Activated T-helper 1 cell treated with anti-CD3 and anti-CD28 coated beads, Interleukin-12 subunit alpha, Interleukin-12 subunit beta, Interleukin-2, Interleukin-4 antibody, amounts not matched to agents 30 ng/mL and 10 ng/mL and 1 ng/mL, durations not matched to agents 14 hours and 24 hours and 36 hours (primary cell): ENCODE results near the gene IL31. TPM values are rescaled to one million over a fixed set of nuclear protein-coding genes. Genes with fewer than 3 reads are reported as not detected.

Source experiments
- DNase-seq: peaks from one replicate; pipeline ENCODE4 v3.0.0; 2021; ENCODE audit warnings: low spot score
- H3K27ac Mint-ChIP-seq: one replicate; pipeline ENCODE4 v1.8.0; 2021; ENCODE audit warnings: mild to moderate bottlenecking, mixed read lengths
- H3K27me3 Mint-ChIP-seq: one replicate; pipeline ENCODE4 v1.8.0; 2022; ENCODE audit warnings: mild to moderate bottlenecking, moderate library complexity, mixed read lengths; ENCODE audit not compliant: insufficient read depth
- H3K36me3 Mint-ChIP-seq: one replicate; pipeline ENCODE4 v1.8.0; 2021; ENCODE audit warnings: low read depth, mixed read lengths
- H3K4me1 Mint-ChIP-seq: one replicate; pipeline ENCODE4 v1.8.0; 2021; ENCODE audit warnings: low read depth, mixed read lengths
- H3K4me3 Mint-ChIP-seq: one replicate; pipeline ENCODE4 v1.8.0; 2021; ENCODE audit warnings: mild to moderate bottlenecking, moderate library complexity, mixed read lengths
- H3K9me3 Mint-ChIP-seq: one replicate; pipeline ENCODE4 v1.8.0; 2021; ENCODE audit warnings: mixed read lengths
- intact Hi-C: fragments of 100-400 bp; cut with micrococcal nuclease; formaldehyde crosslinking; loops from one replicate; pipeline ENCODE4 v1.15.1; 2024
- total RNA-seq: library from RNA; stranded (reverse); gene quantifications from 2 replicates; pipeline ENCODE4 v1.2.3, GENCODE V29; 2022

The IL31 gene
- total RNA-seq, 1 donor from 2014 or later = 6.6 TPM

GRCh38 chr12:122140467-122141257 lies 33.4 kb downstream of the IL31 start:
- Mint-ChIP-seq H3K36me3 (peaks cover 11% of the 10 kb centered on the region), H3K27ac (peak overlapping the region; percentile 34), H3K4me3 (no peak overlapping the region), H3K4me1 (no peaks in the 10 kb centered on the region), H3K9me3 (no peaks in the 10 kb centered on the region), H3K27me3 (no peaks in the 10 kb centered on the region)
- no peak for DNase-seq
- intact Hi-C loops = no loop called here

DNA sequence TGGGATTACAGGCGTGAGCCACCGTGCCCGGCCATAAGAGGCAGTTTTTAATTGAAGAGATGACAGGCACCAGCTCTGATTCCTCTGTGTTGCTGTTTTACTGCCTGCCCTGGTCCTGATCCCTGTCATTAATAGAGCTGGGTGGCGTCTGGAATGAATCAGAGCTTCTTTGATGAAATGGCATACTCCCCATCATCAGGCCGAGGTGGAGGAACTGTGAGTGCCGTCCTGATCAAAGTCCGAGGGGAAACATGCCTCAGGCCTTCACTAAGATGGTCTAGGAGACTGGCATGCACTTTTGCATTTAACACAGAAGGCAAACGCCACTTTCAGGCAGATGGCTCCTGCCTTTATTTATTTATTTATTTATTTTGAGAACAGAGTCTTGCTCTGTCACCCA lies 34.1 kb downstream of the IL31 start:
- H3K4me1 Mint-ChIP-seq = no peaks in the 10 kb centered on the region
- DNase-seq = no peak
- H3K36me3 Mint-ChIP-seq = peaks cover 16% of the 10 kb centered on the region
- no peaks in the 10 kb centered on the region for H3K27me3 Mint-ChIP-seq
- H3K27ac Mint-ChIP-seq = no peak overlapping the region
- no peak overlapping the region for H3K4me3 Mint-ChIP-seq
- H3K9me3 Mint-ChIP-seq = no peaks in the 10 kb centered on the region
- intact Hi-C loops = no loop called here

GRCh38 chr12:122139266-122139665 lies 34.8 kb downstream of the IL31 start:
- H3K4me3 Mint-ChIP-seq = no peak overlapping the region
- no peaks in the 10 kb centered on the region for H3K9me3 Mint-ChIP-seq
- no peaks in the 10 kb centered on the region for H3K27me3 Mint-ChIP-seq
- no peaks in the 10 kb centered on the region for H3K4me1 Mint-ChIP-seq
- no peak for DNase-seq
- peaks cover 17% of the 10 kb centered on the region for H3K36me3 Mint-ChIP-seq
- no peak overlapping the region for H3K27ac Mint-ChIP-seq
- intact Hi-C loops = no loop called here

DNA sequence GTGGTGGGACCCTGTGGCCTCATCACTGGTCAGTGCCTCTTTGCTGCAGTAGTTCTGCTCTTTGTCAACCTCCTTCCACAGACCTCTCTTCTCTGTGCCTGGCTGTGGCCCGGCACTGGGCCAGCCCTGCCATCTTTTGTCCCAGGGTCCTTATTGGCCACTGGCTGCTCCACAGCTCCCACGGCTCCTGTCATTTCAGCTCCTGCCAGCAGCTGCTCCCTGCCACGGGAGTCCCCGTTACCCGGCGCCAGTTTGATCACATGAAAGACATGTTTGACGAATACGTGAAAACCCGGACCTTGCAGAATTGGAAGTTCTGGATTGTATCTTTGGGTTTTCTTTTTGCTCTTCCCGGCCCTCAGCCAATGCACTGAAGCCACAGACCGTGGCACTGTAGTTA lies 35.4 kb downstream of the IL31 start:
- intact Hi-C loops = no loop called here
- Mint-ChIP-seq H3K4me1 (no peaks in the 10 kb centered on the region), H3K27ac (no peak overlapping the region), H3K27me3 (no peaks in the 10 kb centered on the region), H3K4me3 (no peak overlapping the region), H3K9me3 (no peaks in the 10 kb centered on the region), H3K36me3 (peaks cover 12% of the 10 kb centered on the region)
- DNase-seq = no peak

DNA sequence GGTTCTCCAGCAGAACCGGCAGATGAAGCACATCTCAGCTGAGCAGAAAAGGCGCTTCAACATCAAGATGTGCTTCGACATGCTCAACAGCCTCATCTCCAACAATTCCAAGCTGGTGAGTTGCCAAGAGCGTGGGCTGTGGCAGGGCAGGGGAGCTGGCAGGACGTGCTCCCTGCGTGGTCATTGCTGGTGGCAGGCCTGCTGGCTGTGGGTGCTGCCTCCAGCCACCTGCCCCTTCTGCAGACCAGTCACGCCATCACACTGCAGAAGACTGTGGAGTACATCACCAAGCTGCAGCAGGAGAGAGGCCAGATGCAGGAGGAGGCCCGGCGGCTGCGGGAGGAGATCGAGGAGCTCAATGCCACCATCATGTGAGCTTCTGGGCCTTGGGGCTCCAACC lies 35.8 kb downstream of the IL31 start:
- Mint-ChIP-seq H3K9me3 (no peaks in the 10 kb centered on the region), H3K27ac (no peak overlapping the region), H3K4me3 (no peak overlapping the region), H3K4me1 (no peaks in the 10 kb centered on the region), H3K36me3 (peaks cover 16% of the 10 kb centered on the region), H3K27me3 (no peaks in the 10 kb centered on the region)
- intact Hi-C loops = no loop called here
- DNase-seq = no peak

DNA sequence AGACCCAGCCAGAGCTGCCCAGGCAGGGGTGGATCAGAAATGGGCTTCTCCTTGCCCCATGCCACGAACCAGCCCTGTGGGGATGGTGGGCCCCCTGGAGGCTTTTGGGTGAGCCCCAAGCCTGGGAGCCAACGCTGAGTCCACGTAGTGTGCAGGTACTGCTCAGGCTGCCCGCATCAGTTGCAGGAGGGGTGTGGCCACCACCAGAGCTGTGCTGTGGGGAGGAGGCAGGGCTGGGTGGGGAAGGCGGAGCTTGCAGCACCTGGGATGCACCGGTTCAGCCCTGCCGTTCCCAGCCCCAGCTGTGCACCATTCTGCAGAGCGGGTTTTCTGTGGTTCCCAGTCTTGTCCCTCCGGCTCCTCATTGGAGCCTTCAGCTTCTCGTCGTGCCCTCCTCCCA lies 36.3 kb downstream of the IL31 start:
- H3K27me3 Mint-ChIP-seq = no peaks in the 10 kb centered on the region
- no peaks in the 10 kb centered on the region for H3K4me1 Mint-ChIP-seq
- no peak overlapping the region for H3K27ac Mint-ChIP-seq
- H3K9me3 Mint-ChIP-seq = no peaks in the 10 kb centered on the region
- no peak for DNase-seq
- intact Hi-C loops = no loop called here
- no peak overlapping the region for H3K4me3 Mint-ChIP-seq
- peaks cover 16% of the 10 kb centered on the region for H3K36me3 Mint-ChIP-seq

DNA sequence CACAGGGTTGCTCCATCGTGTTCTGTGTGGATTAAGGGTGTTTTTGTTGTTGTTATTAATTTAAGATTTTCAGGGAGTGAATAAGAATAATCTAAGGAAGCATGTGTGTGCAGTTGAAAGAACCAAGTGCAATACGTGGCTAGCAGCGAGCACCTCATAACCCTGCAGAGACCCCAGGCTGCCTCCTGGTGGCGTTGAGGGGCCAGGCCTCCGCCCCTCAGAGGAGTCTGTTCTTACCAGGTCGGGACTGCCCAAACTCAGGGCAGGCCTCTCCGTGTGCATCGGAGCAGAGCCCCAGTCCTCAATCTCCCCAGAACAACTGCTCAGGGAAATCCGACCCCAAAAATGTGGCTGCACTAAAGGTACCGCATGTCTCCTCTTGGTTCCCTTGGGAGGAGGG lies 36.8 kb downstream of the IL31 start:
- no peaks in the 10 kb centered on the region for H3K9me3 Mint-ChIP-seq
- no peaks in the 10 kb centered on the region for H3K4me1 Mint-ChIP-seq
- H3K36me3 Mint-ChIP-seq = peaks cover 16% of the 10 kb centered on the region
- no peak for DNase-seq
- no peaks in the 10 kb centered on the region for H3K27me3 Mint-ChIP-seq
- no peak overlapping the region for H3K27ac Mint-ChIP-seq
- H3K4me3 Mint-ChIP-seq = no peak overlapping the region
- intact Hi-C loops = no loop called here

DNA sequence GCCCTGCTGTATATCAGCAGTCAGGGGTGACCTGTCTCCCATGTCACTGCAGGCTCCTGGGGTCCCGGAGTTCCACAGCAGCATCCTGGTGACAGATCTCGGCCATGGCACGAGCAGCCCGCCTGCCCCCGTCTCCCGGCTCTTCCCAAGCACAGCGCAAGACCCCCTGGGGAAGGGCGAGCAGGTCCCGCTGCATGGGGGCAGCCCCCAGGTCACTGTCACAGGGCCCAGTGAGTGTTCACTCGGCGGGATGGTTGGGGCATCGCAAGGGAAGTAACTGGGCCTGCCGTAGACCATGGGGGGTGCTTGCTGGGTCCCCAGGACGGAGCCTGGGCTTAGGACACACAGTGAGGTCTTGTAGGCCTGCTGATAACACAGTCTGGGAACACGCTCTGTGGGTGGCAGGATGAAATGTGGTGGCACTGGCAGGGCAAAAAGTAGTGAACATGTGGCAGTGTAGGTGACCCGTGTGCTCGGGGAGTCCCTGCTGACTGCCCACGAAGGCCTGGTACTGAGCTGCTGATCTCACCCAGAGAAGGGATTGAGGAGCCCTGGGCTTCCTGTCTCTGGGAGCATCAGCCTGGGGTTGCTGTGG lies 38.5 kb downstream of the IL31 start:
- Mint-ChIP-seq H3K9me3 (no peaks in the 10 kb centered on the region), H3K36me3 (peaks cover 16% of the 10 kb centered on the region), H3K27me3 (no peaks in the 10 kb centered on the region), H3K4me3 (no peak overlapping the region), H3K4me1 (no peaks in the 10 kb centered on the region), H3K27ac (no peak overlapping the region)
- DNase-seq = no peak
- intact Hi-C loops = no loop called here

DNA sequence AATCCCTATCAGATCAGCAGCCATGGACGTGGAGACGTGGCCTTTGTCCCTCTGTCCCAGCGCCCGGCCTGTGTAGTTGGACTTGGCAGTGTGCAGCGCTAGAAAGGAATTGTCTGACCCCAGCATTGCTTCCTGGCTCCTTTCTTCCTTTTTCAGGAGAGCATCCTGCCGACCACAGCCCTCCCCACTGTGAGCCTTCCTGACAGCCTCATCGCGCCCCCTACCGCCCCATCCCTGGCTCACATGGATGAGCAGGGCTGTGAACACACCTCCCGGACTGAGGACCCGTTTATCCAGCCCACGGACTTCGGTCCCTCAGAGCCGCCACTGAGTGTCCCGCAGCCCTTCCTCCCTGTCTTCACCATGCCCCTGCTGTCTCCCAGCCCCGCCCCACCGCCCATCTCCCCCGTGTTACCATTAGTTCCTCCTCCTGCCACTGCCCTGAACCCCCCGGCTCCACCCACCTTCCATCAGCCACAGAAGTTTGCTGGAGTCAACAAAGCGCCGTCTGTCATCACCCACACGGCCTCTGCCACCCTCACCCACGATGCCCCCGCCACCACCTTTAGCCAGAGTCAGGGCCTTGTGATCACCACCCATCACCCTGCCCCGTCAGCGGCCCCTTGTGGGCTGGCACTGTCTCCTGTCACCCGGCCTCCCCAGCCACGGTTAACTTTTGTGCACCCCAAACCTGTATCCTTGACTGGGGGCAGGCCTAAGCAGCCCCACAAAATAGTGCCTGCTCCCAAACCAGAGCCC lies 40.6 kb downstream of the IL31 start:
- intact Hi-C loops = no loop called here
- Mint-ChIP-seq H3K9me3 (no peaks in the 10 kb centered on the region), H3K36me3 (peaks cover 21% of the 10 kb centered on the region), H3K27me3 (no peaks in the 10 kb centered on the region), H3K4me3 (no peak overlapping the region), H3K4me1 (no peaks in the 10 kb centered on the region), H3K27ac (no peak overlapping the region)
- DNase-seq = no peak

DNA sequence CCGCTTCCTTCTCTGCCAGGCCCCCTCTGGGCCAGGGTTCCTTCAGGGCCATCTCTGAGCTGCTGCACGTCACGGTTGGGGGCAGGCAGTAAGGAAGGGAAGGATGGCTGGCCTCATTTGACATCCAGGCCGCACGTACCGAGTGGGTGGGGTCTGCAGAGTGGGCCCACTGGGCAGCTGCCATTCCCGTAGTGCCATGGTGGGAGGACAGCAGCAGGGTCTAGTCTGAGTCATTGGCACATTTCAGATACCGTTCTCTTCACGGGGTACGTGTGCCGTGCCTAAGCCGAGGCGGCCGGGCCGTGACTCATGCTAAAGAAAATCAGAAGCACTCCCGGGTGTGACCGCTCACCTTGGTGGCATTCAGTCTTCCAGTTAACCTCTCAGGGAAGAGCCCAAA lies 43.9 kb downstream of the IL31 start:
- H3K27me3 Mint-ChIP-seq = no peaks in the 10 kb centered on the region
- intact Hi-C loops = loop anchor here (2.0 kb wide), 2 partner anchors 75 to 227 kb away; no protein-coding TSS in a partner anchor
- H3K36me3 Mint-ChIP-seq = peaks cover 17% of the 10 kb centered on the region
- DNase-seq = no peak
- H3K27ac Mint-ChIP-seq = no peak overlapping the region
- H3K4me3 Mint-ChIP-seq = no peak overlapping the region
- H3K9me3 Mint-ChIP-seq = no peaks in the 10 kb centered on the region
- peaks cover 4% of the 10 kb centered on the region for H3K4me1 Mint-ChIP-seq

DNA sequence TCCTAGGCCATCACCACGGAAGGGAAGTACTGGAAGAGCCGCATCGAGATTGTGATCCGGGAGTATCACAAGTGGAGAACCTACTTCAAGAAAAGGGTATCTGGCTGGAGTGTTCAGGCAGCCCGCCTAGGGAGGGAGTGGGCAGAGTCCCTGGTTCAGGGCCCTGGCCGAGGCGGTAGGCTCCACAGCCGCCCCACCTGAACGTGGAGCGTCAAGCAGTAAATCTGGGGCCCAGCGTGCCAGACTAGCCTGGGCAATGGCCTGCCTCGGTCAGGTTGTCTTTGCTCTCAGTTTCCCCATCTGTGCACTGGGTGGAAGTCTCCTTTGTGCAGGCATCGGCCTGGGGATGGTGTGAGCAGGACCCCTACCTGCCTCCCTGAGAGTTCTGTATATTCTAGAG lies 44.9 kb downstream of the IL31 start:
- Mint-ChIP-seq H3K27ac (no peak overlapping the region), H3K4me3 (no peak overlapping the region), H3K4me1 (peaks cover 4% of the 10 kb centered on the region), H3K9me3 (no peaks in the 10 kb centered on the region), H3K27me3 (no peaks in the 10 kb centered on the region), H3K36me3 (peaks cover 14% of the 10 kb centered on the region)
- intact Hi-C loops = no loop called here
- no peak for DNase-seq

DNA sequence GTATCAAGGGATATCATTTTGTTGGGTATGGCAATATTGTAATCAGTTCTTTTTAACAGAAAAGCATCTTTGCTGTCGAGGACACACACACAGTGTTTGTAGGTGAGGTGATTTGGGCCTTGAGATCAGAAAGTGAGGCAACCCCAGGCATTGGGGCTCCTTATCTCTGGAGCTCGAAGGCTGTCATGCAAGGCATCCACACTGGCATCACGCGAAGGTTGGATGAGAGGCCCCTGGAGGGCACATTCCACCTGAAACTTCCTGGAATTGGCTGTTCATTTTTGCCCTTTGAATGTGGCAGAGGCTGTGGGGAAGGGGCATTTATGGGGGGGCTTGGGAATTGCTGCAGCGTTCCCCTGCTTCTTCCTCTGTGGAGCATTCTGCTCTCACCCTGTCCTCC lies 45.5 kb downstream of the IL31 start:
- no peaks in the 10 kb centered on the region for H3K9me3 Mint-ChIP-seq
- H3K27me3 Mint-ChIP-seq = no peaks in the 10 kb centered on the region
- DNase-seq = no peak
- peaks cover 7% of the 10 kb centered on the region for H3K4me1 Mint-ChIP-seq
- H3K27ac Mint-ChIP-seq = no peak overlapping the region
- peaks cover 13% of the 10 kb centered on the region for H3K36me3 Mint-ChIP-seq
- H3K4me3 Mint-ChIP-seq = no peak overlapping the region
- intact Hi-C loops = no loop called here

GRCh38 chr12:122127839-122128238 lies 46.2 kb downstream of the IL31 start:
- Mint-ChIP-seq H3K27me3 (no peaks in the 10 kb centered on the region), H3K9me3 (no peaks in the 10 kb centered on the region), H3K27ac (no peak overlapping the region), H3K4me1 (peaks cover 14% of the 10 kb centered on the region), H3K36me3 (peaks cover 10% of the 10 kb centered on the region), H3K4me3 (no peak overlapping the region)
- no peak for DNase-seq
- intact Hi-C loops = no loop called here
